ENCODE measurements around the gene EEF1G.
A peak's percentile ranks its signal among the peaks of the same experiment; 100 is the strongest.

Gene EEF1G

DNA sequence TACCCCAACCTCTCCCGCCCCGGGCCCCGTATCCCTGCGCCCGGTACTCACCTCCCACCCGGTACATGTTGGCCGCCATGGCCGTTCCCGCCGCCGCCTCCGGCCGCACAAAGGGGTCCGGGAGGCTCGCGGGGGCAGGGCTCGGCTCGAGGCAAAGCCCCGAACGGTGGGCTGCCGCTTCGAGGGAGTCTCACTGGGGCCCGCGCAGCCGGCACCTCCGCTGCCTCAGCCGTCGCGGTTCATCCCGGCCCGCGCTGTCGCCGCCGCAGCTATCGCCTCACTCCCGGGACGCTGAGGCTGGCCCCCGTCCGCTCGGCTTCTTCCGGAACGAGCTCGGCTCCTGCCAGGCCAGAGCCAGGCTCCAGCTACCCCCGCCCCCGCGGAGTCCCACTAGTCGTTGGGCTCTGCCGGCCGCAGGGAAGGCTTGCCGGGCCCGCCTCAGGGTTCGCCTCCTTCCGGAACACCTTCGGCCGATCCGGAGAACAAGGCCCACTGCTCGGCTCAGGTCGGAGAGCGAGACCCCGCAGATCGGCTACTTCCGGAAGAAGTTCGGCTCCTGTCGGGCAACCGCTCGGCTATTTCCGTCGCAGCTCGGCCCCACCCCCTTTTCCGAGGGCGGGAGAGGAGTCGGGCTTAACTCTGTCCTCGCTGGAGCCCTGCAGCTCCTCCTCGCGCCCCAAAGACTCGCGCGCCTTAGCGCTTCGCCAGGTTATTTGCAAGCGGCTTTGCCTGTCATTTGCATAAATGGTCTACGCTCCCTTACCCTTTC, 27.9 kb upstream of the EEF1G start, which contains the start of gene MTA2:
Gene MTA2, minus strand, starts transcription at position 494 of the 769 bp plus-strand sequence. Its CDS starts 415 bp downstream, at position 79.
- TF ChIP-seq EGR1 (IDR thresholded peaks at IDR 0.05) (peak; percentile 74), TAF1 (IDR thresholded peaks at IDR 0.05; ENCODE audit: low read depth) (no peak; the same call in 1 of the 2 replicates), FOXM1 (IDR thresholded peaks at IDR 0.05; ENCODE audit: borderline replicate concordance, low read depth) (no peak), RAD21 (IDR thresholded peaks at IDR 0.05; ENCODE audit: low read depth) (no peak), EP300 (IDR thresholded peaks at IDR 0.05; ENCODE audit: borderline replicate concordance) (peak; percentile 25; the same call in 1 of the 2 replicates), YY1 (IDR thresholded peaks at IDR 0.05; ENCODE audit: low read depth) (peak; percentile 38), CREB1 (IDR thresholded peaks at IDR 0.05; ENCODE audit: low read depth) (no peak; the same call in 1 of the 2 replicates), ZBTB7A (IDR thresholded peaks at IDR 0.05; ENCODE audit: low read depth) (peak; percentile 30), NFIC (IDR thresholded peaks at IDR 0.05) (no peak), TEAD4 (IDR thresholded peaks at IDR 0.05) (no peak)
- TF ChIP-seq, protein P1, sequence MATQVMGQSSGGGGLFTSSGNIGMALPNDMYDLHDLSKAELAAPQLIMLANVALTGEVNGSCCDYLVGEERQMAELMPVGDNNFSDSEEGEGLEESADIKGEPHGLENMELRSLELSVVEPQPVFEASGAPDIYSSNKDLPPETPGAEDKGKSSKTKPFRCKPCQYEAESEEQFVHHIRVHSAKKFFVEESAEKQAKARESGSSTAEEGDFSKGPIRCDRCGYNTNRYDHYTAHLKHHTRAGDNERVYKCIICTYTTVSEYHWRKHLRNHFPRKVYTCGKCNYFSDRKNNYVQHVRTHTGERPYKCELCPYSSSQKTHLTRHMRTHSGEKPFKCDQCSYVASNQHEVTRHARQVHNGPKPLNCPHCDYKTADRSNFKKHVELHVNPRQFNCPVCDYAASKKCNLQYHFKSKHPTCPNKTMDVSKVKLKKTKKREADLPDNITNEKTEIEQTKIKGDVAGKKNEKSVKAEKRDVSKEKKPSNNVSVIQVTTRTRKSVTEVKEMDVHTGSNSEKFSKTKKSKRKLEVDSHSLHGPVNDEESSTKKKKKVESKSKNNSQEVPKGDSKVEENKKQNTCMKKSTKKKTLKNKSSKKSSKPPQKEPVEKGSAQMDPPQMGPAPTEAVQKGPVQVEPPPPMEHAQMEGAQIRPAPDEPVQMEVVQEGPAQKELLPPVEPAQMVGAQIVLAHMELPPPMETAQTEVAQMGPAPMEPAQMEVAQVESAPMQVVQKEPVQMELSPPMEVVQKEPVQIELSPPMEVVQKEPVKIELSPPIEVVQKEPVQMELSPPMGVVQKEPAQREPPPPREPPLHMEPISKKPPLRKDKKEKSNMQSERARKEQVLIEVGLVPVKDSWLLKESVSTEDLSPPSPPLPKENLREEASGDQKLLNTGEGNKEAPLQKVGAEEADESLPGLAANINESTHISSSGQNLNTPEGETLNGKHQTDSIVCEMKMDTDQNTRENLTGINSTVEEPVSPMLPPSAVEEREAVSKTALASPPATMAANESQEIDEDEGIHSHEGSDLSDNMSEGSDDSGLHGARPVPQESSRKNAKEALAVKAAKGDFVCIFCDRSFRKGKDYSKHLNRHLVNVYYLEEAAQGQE (IDR thresholded peaks at IDR 0.05; ENCODE audit: low read depth) = no peak
- TF ChIP-seq, protein P2, sequence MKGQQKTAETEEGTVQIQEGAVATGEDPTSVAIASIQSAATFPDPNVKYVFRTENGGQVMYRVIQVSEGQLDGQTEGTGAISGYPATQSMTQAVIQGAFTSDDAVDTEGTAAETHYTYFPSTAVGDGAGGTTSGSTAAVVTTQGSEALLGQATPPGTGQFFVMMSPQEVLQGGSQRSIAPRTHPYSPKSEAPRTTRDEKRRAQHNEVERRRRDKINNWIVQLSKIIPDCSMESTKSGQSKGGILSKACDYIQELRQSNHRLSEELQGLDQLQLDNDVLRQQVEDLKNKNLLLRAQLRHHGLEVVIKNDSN (IDR thresholded peaks at IDR 0.05) = peak; percentile 15; the same call in 1 of the 2 replicates
- TF ChIP-seq, protein P3, sequence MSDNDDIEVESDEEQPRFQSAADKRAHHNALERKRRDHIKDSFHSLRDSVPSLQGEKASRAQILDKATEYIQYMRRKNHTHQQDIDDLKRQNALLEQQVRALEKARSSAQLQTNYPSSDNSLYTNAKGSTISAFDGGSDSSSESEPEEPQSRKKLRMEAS (IDR thresholded peaks at IDR 0.05) = 0 out of 2 replicates have a peak, but pooled peaks have one; percentile 17

DNA sequence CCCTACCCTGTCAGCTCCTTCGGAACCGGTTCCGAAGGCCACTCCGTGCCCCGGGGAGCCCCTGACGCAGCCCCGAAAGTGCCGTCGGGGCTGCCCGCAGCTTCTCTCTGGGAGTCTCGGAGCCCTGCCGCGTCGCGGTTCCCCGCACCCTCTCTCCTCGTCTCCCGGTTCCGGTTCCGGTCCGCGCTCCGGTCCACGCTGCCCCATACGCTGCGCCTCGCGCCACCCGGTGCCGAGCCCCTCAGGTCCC, 27.4 kb upstream of the EEF1G start:
- 0 out of 2 replicates have a peak, but pooled peaks have one; percentile 2 for TF ChIP-seq TAF1 (IDR thresholded peaks at IDR 0.05; ENCODE audit: low read depth)
- TF ChIP-seq, protein P3 (IDR thresholded peaks at IDR 0.05) = peak; percentile 86
- TF ChIP-seq CEBPB (IDR thresholded peaks at IDR 0.05) = no peak

DNA sequence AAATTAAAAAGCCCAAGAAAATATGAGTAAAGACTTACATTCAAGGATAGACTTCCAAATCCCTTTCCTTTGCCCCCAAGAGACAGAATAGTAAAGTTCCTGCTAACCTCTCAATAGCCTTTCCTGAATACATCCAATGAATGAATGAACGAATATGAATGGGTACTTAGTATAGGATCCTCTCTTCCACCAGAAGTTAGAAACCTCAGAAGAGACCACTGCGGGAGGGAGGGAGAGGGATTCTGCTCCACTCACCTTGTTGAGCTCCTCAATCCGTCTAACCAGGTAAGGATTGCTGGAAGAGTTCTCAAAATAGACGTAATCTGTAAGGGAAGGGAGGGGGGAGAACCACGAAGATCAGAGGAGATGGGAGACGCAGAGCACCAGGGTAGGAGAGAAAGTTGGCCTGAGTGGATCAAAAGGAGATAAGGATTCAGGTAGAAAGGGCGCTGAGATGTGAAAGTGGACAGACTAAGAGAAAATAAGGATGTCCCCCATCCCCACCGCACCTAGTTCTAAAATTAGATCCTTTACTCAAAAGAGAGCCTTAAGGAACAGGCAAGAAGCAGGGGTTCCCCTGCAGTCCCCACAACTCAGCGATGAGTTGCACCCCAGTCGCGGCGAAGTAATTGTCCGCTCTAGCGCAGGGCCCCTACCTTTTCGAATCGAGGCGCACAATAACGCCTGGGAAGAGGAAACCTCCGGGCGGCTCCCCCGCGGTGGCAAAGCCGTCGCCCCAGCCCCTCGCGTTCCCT, 26.9 kb upstream of the EEF1G start:
- TF ChIP-seq TEAD4 (IDR thresholded peaks at IDR 0.05) (no peak), CEBPB (IDR thresholded peaks at IDR 0.05) (no peak), TAF1 (IDR thresholded peaks at IDR 0.05; ENCODE audit: low read depth) (no peak), EGR1 (IDR thresholded peaks at IDR 0.05) (no peak), TCF12 (IDR thresholded peaks at IDR 0.05; ENCODE audit: low read depth) (no peak), RAD21 (IDR thresholded peaks at IDR 0.05; ENCODE audit: low read depth) (no peak), EP300 (IDR thresholded peaks at IDR 0.05; ENCODE audit: borderline replicate concordance) (no peak), CREB1 (IDR thresholded peaks at IDR 0.05; ENCODE audit: low read depth) (no peak), ZBTB7A (IDR thresholded peaks at IDR 0.05; ENCODE audit: low read depth) (no peak), YY1 (IDR thresholded peaks at IDR 0.05; ENCODE audit: low read depth) (no peak), NFIC (IDR thresholded peaks at IDR 0.05) (no peak), FOXM1 (IDR thresholded peaks at IDR 0.05; ENCODE audit: borderline replicate concordance, low read depth) (no peak)
- TF ChIP-seq, protein P3 (IDR thresholded peaks at IDR 0.05) = no peak
- TF ChIP-seq, protein P1 (IDR thresholded peaks at IDR 0.05; ENCODE audit: low read depth) = no peak
- TF ChIP-seq, protein P2 (IDR thresholded peaks at IDR 0.05) = no peak

DNA sequence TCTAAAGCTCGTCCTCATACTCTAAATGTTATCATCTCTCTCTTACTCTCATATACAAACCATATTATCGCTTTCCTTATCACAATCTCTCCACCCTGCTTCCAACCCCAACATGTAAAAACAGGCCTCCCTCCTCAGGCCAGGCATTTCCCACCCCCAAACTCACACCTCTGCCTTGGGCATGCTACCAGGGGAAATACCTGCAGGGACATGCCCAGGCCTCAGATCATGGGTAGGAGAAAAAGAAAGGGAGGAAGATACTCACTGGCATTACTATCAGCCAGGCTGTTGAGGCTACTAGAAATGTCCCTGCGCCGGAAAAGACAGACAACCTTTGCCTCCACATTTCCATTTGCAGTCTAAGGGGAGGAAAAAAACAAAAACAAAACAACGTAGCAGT, 26.2 kb upstream of the EEF1G start:
- TF ChIP-seq TEAD4 (IDR thresholded peaks at IDR 0.05) (no peak), ZBTB7A (IDR thresholded peaks at IDR 0.05; ENCODE audit: low read depth) (no peak), TCF12 (IDR thresholded peaks at IDR 0.05; ENCODE audit: low read depth) (no peak), CEBPB (IDR thresholded peaks at IDR 0.05) (no peak), EP300 (IDR thresholded peaks at IDR 0.05; ENCODE audit: borderline replicate concordance) (no peak), EGR1 (IDR thresholded peaks at IDR 0.05) (no peak), NFIC (IDR thresholded peaks at IDR 0.05) (no peak), FOXM1 (IDR thresholded peaks at IDR 0.05; ENCODE audit: borderline replicate concordance, low read depth) (no peak), CREB1 (IDR thresholded peaks at IDR 0.05; ENCODE audit: low read depth) (no peak), YY1 (IDR thresholded peaks at IDR 0.05; ENCODE audit: low read depth) (no peak), TAF1 (IDR thresholded peaks at IDR 0.05; ENCODE audit: low read depth) (no peak), RAD21 (IDR thresholded peaks at IDR 0.05; ENCODE audit: low read depth) (no peak)
- TF ChIP-seq, protein P2 (IDR thresholded peaks at IDR 0.05) = no peak
- TF ChIP-seq, protein P3 (IDR thresholded peaks at IDR 0.05) = no peak
- TF ChIP-seq, protein P1 (IDR thresholded peaks at IDR 0.05; ENCODE audit: low read depth) = no peak

All from Ishikawa (cell line).